ENCODE results near the gene SND1. TPM values are rescaled to one million over a fixed set of nuclear protein-coding genes. Genes with fewer than 3 reads are reported as not detected.

The SND1 gene
- total and polyA plus RNA-seq, 12 donors = 58.9 to 266 (median 132) TPM

DNA sequence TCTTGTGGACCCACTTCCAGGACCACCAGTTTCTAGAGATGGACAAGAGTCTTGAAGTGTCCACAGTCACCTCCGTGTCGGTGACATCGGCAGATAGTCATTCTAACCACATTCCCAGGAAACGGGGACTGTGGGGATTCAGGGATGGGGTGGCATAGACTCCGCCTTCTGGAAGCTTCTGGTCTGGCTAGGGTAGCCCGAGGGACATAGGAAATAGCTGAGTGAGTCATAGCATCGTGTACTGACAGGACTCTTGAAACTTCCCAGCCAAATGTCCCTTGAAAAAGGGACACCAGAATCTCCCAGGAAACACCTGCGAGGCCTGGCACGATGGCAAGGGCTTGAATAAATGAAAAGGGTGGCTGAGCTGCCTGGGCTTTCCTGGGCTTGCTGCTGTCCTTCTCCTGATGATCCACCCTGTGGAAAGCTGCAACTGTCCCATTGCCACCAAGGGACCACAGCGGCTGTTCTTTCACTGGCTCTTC, 463.4 kb downstream of the SND1 start:
- Histone ChIP-seq H3K4me3 (no peak overlapping the region), H3K27ac (no peak overlapping the region), H3K4me1 (replicated peaks in 1 of 2) (no peaks in the 10 kb centered on the region), H3K9me3 (replicated peaks in 1 of 3) (no peaks in the 10 kb centered on the region), H3K36me3 (replicated peaks in 1 of 2) (no peaks in the 10 kb centered on the region), H3K27me3 (no peaks in the 10 kb centered on the region)
- peak in 1 of 7 donors; percentile 11 for DNase-seq
- TF ChIP-seq, protein P1, sequence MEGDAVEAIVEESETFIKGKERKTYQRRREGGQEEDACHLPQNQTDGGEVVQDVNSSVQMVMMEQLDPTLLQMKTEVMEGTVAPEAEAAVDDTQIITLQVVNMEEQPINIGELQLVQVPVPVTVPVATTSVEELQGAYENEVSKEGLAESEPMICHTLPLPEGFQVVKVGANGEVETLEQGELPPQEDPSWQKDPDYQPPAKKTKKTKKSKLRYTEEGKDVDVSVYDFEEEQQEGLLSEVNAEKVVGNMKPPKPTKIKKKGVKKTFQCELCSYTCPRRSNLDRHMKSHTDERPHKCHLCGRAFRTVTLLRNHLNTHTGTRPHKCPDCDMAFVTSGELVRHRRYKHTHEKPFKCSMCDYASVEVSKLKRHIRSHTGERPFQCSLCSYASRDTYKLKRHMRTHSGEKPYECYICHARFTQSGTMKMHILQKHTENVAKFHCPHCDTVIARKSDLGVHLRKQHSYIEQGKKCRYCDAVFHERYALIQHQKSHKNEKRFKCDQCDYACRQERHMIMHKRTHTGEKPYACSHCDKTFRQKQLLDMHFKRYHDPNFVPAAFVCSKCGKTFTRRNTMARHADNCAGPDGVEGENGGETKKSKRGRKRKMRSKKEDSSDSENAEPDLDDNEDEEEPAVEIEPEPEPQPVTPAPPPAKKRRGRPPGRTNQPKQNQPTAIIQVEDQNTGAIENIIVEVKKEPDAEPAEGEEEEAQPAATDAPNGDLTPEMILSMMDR (IDR thresholded peaks at IDR 0.05) = no peak
- TF ChIP-seq POLR2A (IDR thresholded peaks at IDR 0.05) = no peak
- intact Hi-C loops (cut with DNase I) = no loop called here
- WGBS, 4 donors = 71 to 76% (median 75%) methylated on average over 10 of the region's 10 CpGs

DNA sequence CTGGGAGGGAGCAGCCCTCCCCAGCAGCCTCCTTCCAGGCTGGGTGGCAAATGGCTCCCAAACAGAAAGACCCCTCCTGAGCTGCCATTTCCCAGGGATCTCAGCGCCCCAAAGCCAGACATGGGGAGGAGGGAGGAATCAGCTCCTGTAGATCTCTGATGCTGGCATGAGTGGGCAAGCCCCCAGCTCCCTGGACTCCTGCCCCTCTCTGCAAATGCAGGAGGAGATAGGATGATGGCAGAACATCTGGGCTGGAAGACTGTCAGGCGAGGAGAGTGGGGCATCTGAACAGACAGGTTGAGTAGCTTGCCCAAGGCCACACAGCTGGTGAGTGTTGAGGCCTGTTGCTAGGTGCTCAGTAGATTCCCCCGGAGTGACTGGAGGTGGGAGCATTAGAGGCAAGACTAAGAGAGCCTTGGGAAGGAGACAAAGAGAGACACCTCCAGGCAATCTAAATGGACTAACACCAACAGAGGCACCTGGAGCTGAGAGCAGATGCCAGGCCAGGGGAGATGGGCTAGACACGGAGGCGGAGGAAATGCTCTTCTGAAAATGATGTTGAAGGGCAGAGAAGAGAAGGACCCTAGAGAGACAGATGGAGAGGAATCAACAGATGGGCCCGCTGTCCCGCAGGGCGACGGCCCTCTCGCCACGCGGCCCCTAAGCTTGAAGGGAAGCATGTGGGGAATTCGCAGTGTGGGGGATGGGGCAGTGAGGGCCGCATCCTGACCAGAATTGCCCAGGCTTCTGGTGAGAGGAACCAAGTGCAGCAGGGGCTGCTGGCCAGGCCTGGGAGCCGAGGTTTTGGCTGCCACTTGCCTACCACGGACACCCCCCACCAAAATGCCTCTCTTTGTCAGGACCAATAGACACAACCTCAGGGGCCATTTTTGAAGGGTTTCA, 464.1 kb downstream of the SND1 start:
- Histone ChIP-seq H3K9me3 (replicated peaks in 1 of 3) (no peaks in the 10 kb centered on the region), H3K27ac (no peak overlapping the region), H3K27me3 (no peaks in the 10 kb centered on the region), H3K36me3 (replicated peaks in 1 of 2) (no peaks in the 10 kb centered on the region), H3K4me3 (no peak overlapping the region), H3K4me1 (replicated peaks in 1 of 2) (no peaks in the 10 kb centered on the region)
- WGBS, 4 donors = 77 to 93% (median 90%) methylated on average over 13 to 16 of the region's 16 CpGs
- TF ChIP-seq POLR2A (IDR thresholded peaks at IDR 0.05) = no peak
- TF ChIP-seq, protein P1 (IDR thresholded peaks at IDR 0.05) = no peak
- intact Hi-C loops (cut with DNase I) = no loop called here
- no peak for DNase-seq

DNA sequence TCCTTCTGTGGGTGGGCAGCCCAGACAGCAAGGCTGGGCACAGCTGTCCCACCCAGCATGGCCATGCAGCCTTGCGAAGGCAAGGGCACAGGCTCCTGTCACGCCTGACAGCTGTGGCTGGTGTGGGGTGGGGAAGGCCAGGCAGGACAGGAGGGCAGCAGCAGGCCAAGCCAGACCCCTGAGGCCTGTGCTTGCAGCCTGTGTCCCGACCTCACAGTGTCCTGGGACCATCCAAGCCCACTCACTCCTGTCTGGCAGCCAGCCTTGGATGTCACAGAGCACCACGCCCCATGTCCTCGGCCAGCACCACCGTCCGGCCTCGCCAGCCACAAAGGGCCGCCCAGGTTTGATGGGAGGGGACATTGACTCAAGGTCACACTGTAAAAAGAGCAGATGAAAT, 464.7 kb downstream of the SND1 start:
- 67 to 82% (median 75%) methylated on average over 2 to 9 of the region's 9 CpGs for WGBS, 4 donors
- no peaks in the 10 kb centered on the region for H3K36me3 ChIP-seq (replicated peaks in 1 of 2)
- no peak overlapping the region for H3K4me3 ChIP-seq
- TF ChIP-seq, protein P1 (IDR thresholded peaks at IDR 0.05) = no peak
- no peak for TF ChIP-seq POLR2A (IDR thresholded peaks at IDR 0.05)
- intact Hi-C loops (cut with DNase I) = no loop called here
- no peak overlapping the region for H3K27ac ChIP-seq
- H3K27me3 ChIP-seq = no peaks in the 10 kb centered on the region
- no peaks in the 10 kb centered on the region for H3K4me1 ChIP-seq (replicated peaks in 1 of 2)
- no peaks in the 10 kb centered on the region for H3K9me3 ChIP-seq (replicated peaks in 1 of 3)
- no peak for DNase-seq

DNA sequence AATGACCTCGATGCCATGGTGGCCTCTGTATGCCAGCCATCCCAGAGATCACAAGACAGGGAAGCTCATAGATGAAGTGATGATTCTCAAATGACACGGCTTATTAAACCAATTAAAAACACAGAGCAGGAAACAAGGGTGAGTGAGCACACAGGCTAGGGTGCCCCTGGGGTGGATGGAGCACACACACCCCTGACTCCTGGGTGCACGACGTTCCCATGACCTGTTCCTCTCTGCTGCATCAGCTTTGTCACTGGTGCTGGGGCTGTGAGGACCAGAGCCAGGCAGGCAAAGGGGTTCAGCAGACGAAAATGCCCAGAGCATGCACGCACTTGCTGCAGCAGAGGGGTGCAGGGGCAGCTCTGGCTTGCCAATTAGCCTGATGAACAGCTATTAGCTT, 465.7 kb downstream of the SND1 start:
- Histone ChIP-seq H3K27me3 (no peaks in the 10 kb centered on the region), H3K4me1 (replicated peaks in 1 of 2) (no peaks in the 10 kb centered on the region), H3K27ac (no peak overlapping the region), H3K9me3 (replicated peaks in 1 of 3) (no peaks in the 10 kb centered on the region), H3K36me3 (replicated peaks in 1 of 2) (no peaks in the 10 kb centered on the region), H3K4me3 (no peak overlapping the region)
- no peak for DNase-seq
- WGBS, 4 donors = 86 to 96% (median 91%) methylated on average over 6 of the region's 6 CpGs
- TF ChIP-seq POLR2A (IDR thresholded peaks at IDR 0.05) = no peak
- TF ChIP-seq, protein P1 (IDR thresholded peaks at IDR 0.05) = no peak
- intact Hi-C loops (cut with DNase I) = no loop called here
